Rectal smooth muscle tissue (tissue), 1 donor: ENCODE results near the gene ZNF341.

Experiments used
- H3K27ac ChIP-seq: one replicate; pipeline ENCODE4 v1.7.0; 2013; ENCODE audit warnings: low read depth, low read length, inconsistent platforms
- H3K27me3 ChIP-seq: one replicate; pipeline ENCODE4 v1.7.0; 2013; ENCODE audit warnings: low read length; ENCODE audit not compliant: control insufficient read depth, insufficient read depth
- H3K36me3 ChIP-seq: one replicate; pipeline ENCODE4 v1.7.0; 2013; ENCODE audit warnings: low read length; ENCODE audit not compliant: control insufficient read depth, insufficient read depth
- H3K4me1 ChIP-seq: one replicate; pipeline ENCODE4 v1.7.0; 2013; ENCODE audit warnings: low read length; ENCODE audit not compliant: control insufficient read depth, insufficient read depth
- H3K4me3 ChIP-seq: one replicate; pipeline ENCODE4 v1.7.0; 2013; ENCODE audit warnings: low read length
- H3K9ac ChIP-seq: one replicate; pipeline ENCODE4 v1.7.0; 2013; ENCODE audit warnings: low read length

The ZNF341 gene

DNA sequence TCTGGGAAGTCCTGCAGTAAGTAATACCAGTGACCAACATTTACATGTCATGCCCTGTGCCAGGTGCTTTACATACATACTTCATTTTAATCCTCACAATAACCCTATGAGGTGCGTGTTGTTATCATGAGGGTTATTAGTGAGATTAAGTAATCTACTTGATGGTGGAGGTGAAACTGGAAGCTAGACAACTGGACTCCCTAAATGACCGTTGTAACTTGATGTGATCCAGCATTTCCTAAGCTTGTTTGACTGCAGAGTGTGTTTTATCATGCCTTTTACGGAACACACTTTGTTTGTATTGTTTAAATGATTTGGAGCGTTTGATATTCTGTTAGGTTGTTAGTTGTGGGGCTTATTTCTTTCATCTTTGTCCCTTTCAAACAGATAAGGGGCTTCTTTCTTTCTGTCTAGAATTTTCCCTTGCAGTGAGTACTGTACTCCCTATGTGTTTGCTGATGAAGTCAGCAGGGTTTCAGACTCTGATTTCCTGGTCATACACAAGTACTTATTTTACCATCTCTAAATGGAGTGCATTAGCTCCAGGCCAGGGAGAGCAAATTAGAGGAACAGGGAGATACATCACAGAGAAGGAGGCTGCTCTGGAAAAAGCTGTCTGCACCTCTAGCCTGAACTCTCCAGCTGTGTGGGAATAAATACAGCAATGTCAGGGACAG is 109.1 kb downstream of the ZNF341 start:
- H3K27me3 ChIP-seq: no peaks in the 10 kb centered on the region
- H3K4me3 ChIP-seq: no peak overlapping the region
- H3K4me1 ChIP-seq: peaks cover 33% of the 10 kb centered on the region
- no peak overlapping the region for H3K27ac ChIP-seq
- no peak overlapping the region for H3K9ac ChIP-seq
- no peaks in the 10 kb centered on the region for H3K36me3 ChIP-seq

DNA sequence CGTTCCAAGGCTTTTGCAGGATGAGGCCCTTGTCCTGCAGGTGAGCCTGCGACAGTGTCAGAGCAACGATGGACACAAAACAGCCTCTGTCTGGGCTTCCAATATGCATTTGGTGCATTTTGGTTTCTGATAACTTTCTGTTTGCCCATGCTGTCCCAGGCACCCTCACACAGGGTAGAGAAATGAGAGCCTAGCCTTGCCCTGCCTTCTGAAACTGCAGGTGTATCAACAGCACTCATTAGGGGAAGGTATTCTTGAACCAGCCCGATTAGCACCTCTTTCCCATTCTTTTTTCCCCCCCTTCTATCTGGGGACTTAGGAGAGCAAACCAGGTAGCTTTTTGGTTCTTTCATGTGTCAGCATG is 109.6 kb downstream of the ZNF341 start:
- Histone ChIP-seq H3K4me1 (peaks cover 37% of the 10 kb centered on the region), H3K27ac (no peak overlapping the region), H3K36me3 (no peaks in the 10 kb centered on the region), H3K9ac (no peak overlapping the region), H3K27me3 (no peaks in the 10 kb centered on the region), H3K4me3 (no peak overlapping the region)
